Ramos (cell line): ENCODE measurements around the gene RPS6KA5.
"Not testable (repeated sequence)": the region's sequence is repeated elsewhere in the genome, so short reads cannot be mapped to it uniquely, and the experiment has no call there.

Experiments
- in situ Hi-C: fragments of 300-500 bp; cut with MboI; formaldehyde crosslinking; loops from one replicate; pipeline ENCODE4 v1.14.3; 2022; ENCODE audit warnings: low sequenced_read_pairs; ENCODE audit not compliant: unreplicated experiment

The RPS6KA5 gene

DNA sequence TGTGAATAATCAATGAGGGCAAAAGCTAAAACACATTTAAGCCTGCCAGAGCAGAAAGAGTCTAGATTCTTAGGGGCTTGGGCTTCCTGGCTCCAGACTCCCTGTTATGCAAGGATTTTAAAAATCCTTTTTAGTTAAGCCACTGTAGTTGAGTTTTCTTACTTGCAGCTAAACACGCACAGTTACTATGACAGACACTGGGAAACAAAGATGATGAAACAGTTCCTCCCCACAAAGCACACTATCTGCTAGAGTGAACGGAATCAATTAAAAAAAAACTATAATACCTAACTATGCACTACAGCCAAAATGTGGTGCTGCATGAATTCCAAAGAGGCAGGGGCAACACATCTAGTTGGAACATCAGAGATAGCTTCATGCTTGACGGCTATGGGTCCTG, 28.2 kb downstream of the RPS6KA5 start:
- in situ Hi-C loops, result no loop called here

DNA sequence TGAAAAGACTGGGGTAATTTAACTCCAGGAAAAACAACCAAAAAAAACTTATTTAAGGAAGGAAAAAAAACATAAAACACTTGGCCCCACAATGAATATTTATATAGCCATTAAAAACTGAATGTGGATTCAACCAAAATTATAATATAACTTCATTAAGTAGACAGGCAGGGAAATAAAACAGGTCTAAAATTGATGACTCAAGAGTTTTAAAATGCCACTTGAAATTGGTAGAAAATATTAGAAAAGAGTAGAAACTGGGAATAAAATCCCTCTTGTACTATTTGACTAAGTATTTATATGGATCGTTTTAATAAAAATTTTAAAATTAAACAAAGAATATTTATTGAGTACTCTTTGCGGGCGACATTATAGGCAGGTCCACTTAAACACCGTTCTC, 28.8 kb downstream of the RPS6KA5 start:
- in situ Hi-C loops, result no loop called here

DNA sequence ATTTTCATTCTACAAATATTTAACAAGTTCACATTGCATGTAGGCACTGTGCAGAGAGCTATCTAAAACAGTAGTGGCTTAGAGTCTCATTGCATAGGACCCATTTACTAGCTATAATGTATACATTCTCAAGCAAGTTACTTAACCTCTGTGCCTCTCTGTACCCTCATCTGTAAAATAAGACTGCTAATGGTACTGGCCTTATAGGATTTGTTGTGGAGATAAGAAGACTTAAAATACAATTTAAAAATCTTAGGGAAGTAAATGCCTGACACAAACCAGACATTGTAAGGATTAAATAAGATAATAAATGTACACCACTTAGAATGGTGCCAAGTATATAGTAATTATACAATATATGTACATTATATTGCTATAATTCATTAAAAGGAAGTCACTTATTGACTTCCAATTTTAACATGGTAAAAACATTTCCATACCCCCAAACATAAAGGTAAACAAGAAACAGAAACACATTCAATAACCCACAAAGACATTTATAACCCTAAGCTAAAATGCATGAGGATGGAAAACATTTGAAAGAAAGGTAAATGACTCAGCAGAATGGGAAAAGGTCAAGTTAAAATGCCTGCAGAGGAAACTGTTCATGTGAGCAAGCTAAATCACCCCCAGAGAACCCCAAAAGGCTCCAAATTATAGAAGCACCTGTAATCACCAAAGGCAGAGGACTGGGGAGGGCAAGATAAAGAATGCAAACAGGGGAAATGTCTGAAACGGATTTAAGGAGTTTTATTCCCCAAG, 30.8 kb downstream of the RPS6KA5 start:
- in situ Hi-C loops, result no loop called here

DNA sequence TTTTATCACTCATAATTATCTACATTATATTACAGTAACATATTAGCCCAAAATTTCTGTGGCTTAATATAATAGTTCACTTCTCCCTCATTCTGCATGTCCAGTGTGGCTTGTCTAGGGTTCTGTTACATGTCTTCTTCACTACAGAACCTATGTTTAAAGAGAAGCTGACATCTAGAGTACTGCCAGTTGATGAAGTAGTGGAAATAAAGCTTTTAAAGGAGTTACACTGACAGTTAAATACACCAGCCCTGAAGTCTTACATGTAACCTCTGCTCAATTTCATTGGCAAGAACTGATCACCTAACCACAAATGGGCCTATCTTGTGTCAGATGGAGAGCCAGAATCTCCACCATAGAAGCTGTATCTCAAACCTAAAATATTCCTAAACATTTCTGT, 32.9 kb downstream of the RPS6KA5 start:
- in situ Hi-C loops, result no loop called here

DNA sequence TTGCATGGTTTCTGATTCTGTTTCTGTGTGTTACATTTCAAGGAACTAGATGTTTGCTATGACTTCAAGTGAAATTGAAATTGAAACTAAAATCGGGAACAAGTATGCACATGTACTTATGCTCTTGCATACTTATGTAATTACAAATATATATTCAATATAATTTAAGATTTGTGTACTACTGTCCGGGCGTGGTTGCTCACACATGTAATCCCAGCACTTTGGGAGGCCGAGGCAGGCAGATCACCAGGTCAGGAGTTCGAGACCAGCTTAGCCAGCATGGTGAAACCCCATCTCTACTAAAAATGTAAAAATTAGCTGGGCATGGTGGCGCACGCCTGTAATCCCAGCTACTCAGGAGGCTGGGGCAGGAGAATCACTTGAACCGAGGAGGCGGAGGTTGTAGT, 37.8 kb downstream of the RPS6KA5 start:
- in situ Hi-C loops, result not testable (repeated sequence)

DNA sequence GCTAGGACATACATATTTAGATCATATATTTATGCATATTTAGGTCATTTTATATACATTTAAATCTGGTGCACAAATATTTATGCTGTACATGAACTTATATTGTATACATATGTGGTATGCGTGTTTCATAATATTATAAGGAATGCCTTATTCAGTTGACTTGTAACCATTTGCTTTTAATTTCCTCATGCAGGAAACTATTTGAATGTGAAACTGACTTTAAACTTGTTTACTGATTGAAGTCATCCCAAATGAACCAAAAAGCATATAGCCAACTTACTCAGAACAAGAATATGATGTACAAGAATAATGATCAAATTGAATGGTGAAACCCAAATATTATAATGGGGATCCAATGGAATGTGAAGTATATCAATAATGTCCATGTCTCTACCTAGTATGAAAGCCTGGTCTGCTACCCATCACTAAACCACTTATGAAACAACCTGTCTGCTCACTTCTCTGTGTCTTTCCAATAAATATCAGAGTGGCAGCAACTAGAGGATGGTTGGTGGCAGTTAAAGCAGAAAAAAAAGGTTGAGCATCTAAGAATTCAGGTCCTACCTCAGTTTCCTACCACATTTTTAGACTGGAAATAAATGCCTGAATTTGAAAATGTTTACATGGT, 38.3 kb downstream of the RPS6KA5 start:
- in situ Hi-C loops, result no loop called here

DNA sequence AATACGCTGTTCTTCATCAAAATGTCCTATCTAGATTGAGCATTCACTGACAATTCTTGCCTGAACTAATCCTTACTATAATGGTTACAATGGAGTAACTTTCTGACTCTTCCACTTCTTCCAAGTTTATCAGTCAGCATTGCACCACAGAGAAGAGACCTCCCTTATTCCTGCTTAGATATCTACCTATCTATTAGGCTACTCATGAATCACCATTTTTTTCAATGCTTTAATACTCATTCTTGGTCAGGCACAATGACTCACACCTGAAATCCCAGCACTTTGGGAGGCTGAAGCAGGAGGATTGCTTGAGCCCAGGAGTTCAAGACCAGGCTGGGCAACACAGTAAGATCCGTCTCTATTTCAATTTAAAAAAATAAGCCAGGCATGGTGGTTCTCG, 39.3 kb downstream of the RPS6KA5 start:
- in situ Hi-C loops, result no loop called here

DNA sequence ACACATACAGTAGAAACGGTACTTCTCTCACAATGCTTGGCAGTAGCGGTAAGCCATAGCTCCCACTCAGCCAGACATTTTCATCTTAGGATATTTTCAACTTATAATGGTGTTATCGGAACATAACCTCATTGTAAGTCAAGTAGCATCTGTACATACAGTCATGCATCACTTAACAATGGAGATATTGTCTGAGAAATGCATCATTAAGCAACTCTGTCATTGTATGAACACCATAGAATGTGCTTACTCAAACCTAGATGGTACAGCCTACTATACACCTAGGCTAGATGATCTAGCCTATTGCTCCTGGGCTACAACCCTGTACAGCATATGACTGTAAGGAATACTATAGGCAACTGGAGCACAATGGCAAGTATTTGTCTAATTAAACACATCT, 40.8 kb downstream of the RPS6KA5 start:
- in situ Hi-C loops, result no loop called here

DNA sequence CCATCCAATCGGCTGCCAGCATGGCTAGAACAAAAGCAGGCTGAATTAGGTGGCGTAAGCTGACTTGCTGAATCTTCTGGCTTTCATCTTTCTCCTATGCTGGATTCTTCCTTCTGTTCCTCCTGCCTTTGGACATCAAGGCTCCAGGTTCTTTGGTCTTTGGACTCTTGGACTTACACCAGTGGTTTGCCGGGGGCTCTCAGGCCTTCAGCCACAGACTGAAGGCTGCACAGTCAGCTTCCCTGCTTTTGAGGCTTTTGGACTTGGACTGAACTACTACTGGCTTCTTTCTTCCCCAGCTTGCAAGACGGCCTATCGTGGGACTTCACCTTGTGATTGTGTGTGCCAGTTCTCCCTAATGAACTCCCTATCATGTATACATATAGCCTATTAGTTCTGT, 42.0 kb downstream of the RPS6KA5 start:
- in situ Hi-C loops, result no loop called here

DNA sequence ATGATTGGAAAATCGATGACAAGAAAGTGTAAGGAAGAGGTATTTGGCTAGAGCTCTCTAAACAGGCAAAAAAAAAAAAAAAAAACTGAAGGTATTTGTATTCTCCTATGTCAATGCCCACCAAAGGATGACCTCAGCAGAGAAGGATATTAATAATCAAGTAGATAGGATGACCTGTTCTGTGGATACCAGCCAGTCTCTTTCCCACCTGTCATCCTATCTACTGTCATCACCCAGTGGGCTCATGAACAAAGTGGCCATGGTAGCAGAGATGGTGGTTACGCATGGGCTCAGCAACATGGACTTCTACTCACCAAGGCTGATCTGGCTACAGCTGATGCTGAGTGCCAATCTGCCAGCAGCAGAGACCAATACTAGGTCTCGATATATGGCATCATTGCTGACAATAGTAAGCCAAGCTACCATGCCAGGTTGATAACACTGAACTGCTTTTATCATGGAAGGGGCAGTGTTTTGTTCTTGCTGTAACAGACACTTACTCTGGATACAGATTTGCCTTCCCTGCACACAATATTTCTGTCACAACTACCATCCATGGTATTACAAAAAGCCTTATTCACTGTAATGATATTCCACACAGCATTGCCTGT, 43.5 kb downstream of the RPS6KA5 start:
- in situ Hi-C loops, result no loop called here

DNA sequence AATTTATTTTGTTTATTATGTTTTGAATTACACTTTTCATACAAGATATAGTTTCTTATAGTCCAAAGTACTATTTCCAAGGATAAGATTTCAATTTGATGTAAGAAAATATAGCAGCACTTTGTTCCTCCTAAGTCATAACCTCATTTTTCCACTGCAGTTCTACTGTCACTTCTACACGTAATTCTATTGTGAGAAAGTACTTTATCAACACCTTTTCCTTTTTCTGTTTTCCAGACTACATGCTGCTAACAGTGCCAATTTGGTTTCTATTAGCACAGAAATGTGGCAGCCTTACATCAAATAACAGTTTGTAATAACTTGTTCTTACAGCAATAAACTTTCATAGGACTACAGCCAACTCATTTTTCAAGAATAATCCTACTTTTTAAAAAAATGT, 45.0 kb downstream of the RPS6KA5 start:
- in situ Hi-C loops, result no loop called here

DNA sequence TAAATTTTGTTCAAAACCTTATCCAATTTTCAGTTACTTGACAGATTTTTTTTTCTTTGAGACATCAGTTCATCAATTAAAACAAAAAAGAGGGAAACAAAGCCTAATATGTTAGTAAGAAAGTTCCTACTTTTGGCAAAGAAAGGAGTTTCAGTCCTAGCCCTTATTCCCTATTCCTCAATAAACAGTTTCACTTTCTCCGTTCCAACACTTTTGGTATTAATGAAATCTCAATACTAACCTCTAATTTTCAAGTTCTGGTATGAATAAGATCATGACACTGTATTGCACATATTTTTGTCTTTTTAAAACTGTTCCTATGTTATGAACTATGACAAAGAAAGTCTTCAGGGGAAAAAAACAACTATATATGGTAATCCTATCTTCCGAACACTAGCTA, 48.4 kb downstream of the RPS6KA5 start:
- in situ Hi-C loops, result no loop called here

DNA sequence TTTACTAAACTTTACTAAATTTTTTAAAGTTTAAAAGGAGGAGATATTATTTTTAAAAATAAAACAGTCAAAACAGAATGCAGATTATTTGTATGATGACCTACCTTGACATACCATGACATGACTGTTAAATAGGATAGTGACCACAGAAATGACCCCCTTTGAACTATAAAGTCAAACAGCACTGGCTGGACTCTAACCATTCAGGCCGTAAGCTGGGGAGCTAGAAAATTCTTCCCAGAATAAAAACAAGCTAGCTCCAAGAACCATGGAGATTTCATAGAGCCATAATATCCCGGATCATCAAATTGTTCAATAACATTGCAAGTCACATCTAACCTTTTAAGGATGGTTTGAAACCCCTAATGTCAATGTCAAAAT, 50.3 kb downstream of the RPS6KA5 start:
- in situ Hi-C loops, result no loop called here

DNA sequence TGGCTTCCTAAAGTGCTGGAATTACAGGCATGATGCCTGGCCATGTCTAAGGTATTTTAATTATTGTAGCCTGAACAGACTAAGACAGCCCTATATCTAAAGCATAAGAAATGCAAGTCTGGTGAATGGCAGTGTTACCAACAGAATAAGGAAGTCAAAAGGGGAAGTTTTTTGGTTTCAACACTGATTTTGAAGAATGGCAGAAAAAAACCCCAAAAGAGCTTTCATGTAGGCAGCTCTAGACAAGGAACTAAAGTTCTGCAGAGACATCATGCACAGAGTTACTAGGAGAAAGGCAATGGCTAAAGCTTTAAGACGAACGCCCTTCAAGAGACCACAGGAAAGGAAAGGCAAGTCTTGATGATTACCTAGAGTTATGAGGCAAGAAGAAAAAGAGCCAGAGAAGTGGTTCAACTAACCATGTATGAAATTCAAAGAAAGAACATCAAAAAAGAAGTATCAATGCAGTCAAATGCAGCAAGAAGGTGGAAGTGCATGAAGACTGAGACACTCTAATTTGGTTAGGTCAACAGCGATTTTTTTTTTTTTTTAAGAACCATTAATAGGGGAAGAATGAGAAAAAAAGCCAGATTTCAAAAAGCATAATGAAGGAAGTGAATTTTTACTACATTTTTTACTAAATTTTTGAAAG, 50.8 kb downstream of the RPS6KA5 start:
- in situ Hi-C loops, result no loop called here

DNA sequence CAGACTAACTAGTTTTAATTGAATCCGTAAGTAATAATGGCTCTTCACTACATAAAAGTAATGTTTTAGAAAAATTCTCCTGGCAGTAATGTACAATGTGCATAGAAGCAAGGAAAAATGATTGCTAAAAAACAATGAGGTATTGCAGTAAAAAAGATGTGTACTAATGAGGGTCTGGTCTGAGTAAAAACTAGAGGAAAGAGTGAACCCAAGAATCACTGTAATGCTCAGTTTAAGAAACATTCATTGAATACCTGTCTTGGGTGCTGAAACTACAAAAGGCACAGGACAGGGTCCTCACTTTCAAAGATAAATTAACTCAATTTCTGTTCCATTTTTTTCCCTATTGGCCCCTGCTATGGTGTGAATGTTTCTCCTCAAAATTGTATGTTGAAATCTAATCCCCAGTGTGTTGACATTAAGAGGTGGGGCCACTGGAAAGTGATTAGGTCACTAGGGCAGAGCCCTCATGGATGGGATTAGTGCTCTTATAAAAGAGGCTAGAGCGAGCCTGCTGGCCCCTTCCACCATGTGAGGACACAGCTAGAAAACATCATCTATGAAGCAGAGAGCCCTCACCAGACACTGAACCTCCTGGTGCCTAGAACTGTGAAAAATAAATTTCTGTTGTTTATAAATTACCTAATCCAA, 51.6 kb downstream of the RPS6KA5 start:
- in situ Hi-C loops, result no loop called here

DNA sequence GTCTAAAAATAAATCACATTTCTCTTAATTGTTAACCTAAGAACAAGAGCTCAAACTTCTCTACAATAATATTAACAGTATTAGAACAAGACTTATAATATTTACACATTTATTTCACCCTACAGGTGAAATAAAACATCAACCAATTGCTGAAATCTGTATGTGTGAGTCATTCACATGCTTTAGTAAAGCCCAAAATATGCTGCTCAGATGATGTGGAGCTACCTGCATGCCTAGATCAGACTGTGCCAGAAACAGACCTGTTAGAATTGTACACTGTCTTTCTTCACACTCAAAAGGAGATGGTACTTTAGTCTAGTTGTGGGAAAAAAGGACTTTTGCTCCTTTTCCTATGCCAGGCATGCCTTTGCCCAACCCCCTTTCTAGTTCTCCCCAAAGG, 54.7 kb downstream of the RPS6KA5 start:
- in situ Hi-C loops, result no loop called here

DNA sequence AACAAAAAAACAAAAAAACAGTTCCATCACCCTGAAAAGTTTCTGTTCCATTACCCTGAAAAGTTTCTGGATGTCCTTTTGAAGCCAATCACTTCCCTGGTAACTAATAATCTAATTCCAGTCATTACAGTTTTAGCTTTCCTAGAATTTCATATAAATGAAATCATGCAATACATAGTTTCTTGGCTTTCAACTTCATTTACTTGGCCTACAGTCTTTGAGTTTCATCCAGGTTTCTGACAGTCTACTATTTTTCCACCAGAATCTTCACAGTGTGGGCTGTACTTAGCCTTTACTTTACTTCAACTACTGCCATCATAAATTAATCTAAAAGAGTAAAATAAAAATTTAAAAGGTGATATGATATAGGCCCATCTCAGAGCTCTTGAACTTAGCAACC, 55.5 kb downstream of the RPS6KA5 start:
- in situ Hi-C loops, result no loop called here

DNA sequence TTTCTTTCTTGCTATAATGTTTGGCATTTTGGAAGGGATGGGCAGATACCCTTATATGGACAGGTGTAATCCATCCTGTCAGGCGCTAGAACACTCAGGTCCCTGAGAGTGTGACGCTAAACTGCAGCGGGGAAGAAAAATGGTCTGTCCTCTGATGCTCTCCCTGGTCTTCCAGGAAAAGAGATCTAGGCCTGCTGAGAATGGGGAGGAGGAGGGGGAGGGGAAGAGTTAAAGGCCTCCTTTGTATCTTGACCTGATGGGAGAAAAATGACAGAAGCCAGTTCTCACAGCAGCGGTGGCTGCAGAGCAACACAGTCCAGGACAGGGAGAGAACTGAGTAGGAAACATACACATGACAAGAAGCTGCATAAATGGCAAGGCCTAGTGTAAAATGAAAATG, 61.1 kb downstream of the RPS6KA5 start:
- in situ Hi-C loops, result no loop called here

DNA sequence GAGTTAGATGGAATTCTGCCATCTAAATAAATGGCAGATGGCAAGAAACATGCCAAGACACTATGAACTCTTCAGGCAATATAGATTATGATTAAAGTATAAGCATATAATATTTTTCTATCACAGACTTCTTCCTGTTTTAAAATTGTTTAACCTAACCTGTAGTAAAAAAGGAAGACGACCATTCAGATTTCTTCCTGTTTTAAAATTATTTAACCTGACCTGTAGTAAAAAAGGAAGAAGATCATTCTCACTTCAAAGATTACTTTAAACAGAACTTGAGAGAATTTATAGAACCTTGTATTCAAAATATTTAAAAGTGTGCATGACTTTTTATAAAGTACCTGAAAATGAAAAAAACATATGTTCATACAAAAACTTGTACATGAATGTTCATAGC, 63.5 kb downstream of the RPS6KA5 start:
- in situ Hi-C loops, result no loop called here

DNA sequence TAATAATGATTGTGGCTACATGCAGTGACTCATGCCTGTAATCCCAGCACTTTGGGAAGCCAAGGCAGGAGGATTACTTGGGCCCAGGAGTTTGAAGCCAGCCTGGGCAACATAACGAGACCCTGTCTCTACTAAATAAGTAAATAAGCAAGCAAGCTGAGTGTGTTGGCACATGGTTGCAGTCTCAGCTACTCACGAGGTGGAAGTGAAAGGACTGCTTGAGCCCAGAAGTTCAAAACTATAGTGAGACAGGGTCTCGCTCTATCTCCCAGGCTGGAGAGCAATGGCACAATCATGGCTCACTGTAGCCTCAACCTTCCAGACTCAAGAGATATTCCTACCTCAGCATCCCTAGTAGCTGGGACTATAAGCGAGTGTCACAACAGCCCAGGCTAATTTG, 64.7 kb downstream of the RPS6KA5 start:
- in situ Hi-C loops, result no loop called here

DNA sequence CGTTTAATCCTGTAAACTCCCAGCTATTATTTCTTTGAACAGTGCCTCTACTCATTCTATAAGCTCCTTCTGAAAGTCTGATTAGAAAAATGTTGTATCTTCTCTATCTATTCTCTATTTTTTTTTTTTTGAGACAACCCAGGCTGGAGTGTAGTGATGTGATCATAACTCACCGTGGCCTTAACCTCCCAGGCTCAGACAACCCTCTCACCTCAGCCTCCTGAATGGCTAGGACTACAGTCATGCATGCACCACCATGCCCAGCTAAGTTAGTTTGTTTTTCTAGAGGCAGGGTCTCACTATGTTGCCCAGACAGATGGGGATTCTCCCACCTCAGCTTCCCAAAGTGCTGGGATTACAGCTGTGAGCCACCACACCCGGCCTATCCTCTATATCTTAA, 66.6 kb downstream of the RPS6KA5 start:
- in situ Hi-C loops, result no loop called here
